NCI-H510A treated with DMSO at 0.1 percent for 48 hours (cell line): Measurements from ENCODE around the gene LCN12.
A peak's percentile ranks its signal among the peaks of the same experiment; 100 is the strongest.

ENCODE experiments used
- DNase-seq: peaks from one replicate; lab custom pipeline; 2025; lab: John Stamatoyannopoulos, UW

Gene LCN12

DNA sequence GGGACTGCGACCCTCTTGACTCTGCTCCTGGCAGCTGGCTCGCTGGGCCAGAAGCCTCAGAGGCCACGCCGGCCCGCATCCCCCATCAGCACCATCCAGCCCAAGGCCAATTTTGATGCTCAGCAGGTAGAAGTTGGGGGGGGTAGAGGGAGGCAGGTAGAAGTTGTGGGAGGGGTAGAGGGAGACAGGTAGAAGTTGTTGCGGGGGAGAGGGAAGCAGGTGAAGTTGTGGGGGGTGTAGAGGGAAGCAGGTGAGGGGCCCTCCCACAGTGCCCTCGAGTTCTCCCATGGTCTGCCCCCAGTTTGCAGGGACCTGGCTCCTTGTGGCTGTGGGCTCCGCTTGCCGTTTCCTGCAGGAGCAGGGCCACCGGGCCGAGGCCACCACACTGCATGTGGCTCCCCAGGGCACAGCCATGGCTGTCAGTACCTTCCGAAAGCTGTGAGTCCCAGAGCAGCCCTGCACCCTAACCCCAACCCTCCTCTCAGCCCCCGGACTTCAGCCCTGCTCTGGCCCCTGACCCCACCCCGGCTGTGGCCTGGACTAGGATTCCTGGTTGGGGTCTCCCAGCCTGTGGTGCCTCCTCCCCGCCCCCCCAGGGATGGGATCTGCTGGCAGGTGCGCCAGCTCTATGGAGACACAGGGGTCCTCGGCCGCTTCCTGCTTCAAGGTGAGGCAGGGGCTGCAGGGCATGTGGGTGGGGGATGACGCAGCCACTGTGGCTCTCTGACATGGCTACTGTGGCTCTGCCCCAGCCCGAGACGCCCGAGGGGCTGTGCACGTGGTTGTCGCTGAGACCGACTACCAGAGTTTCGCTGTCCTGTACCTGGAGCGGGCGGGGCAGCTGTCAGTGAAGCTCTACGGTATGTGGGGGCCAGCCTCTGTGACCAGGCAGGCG is 6.5 kb upstream of the LCN12 start:
- no peak for DNase-seq

DNA sequence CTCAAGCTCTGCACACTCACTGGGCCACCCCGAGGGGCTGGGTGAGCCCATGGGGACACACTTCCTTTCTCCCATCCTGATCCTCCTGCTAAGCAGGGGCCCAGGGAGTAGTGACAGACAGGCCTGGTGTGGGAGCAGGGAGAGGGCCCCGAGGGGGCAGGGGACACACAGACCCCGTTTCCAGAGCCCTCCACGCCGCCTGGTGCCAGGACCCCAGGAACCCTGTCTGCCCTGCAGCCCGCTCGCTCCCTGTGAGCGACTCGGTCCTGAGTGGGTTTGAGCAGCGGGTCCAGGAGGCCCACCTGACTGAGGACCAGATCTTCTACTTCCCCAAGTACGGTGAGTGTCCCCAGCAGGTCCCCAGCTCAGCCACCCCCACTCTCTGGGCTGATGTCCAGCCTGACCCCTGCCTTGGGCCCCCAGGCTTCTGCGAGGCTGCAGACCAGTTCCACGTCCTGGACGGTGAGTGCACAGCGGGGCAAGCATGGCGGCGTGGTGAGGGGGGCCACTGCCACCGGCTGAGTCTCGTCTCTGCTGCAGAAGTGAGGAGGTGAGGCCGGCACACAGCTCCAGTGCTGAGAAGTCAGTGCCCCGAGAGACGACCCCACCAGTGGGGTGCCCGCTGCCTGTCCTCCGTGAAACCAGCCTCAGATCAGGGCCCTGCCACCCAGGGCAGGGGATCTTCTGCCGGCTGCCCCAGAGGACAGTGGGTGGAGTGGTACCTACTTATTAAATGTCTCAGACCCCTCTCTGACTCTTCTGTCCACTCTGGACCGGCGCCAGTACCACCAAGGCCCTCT is 5.6 kb upstream of the LCN12 start:
- no peak for DNase-seq

DNA sequence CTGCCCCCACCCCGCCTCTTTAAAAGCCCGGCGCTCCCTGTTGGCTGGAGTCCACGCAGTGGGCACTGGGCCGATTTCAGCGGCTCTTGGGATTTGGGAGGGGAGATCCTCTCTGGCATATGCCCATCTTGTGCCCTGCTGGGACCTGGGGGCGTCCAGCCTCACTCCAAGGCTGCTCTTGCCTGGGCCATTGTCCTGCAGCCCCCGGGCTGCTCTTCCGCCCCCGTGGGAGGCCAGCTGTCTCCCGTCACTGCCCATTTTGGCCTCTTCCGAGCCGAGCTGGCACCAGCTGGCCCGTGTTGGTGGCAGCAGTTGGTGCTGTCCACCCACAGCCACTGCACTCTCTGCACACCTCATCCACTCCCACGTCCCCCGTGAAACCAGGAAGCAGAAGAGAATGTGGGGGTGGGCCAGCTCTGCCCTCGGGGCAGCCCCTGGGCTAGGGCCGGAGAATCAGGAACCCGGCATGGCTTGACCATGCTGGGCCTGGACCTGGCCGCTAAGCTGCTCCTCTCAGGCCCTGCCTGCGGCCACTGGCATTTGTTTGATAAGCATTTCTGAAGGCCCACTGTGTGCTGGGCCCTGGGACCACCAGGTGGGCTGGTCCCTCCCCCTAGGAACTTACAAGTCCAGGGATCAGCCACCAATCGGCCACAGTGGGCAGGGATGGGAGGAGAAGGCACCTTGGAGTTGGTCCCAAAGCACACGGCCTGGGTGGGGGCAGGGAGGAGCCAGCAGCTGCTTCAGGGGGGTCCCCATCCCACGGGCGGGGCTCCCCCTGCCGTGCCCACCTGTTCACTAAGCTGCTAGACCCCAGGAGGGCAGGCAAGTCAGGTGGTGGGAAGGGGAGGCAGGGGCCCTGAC is 4.8 kb upstream of the LCN12 start:
- no peak for DNase-seq

DNA sequence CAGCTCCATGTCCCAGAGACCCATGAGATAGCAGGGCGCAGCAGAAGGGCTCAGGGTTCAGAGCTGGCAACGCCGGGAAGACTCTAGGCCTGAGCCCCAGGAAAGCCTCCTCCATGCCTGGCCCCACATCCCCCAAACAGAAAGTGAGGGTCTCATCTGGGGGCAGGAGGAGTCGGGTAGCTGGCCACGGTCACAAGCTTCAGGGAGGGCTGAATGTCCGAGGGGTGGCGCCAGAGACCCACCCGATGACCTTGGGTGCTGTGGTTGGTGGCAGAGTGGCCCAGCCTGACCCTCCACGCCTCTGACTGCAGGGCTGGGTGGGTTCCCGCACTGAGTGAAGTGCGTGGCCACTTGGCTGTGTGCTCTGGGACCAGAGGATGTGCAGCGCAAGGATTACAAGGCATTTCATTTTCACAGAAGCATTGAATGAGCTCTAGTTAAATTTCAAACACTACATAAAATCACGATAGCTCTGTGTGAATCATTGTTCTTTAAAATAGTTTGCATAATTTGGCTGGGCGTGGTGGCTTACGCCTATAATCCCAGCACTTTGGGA is 4.0 kb upstream of the LCN12 start:
- DNase-seq, result peak; percentile 11

DNA sequence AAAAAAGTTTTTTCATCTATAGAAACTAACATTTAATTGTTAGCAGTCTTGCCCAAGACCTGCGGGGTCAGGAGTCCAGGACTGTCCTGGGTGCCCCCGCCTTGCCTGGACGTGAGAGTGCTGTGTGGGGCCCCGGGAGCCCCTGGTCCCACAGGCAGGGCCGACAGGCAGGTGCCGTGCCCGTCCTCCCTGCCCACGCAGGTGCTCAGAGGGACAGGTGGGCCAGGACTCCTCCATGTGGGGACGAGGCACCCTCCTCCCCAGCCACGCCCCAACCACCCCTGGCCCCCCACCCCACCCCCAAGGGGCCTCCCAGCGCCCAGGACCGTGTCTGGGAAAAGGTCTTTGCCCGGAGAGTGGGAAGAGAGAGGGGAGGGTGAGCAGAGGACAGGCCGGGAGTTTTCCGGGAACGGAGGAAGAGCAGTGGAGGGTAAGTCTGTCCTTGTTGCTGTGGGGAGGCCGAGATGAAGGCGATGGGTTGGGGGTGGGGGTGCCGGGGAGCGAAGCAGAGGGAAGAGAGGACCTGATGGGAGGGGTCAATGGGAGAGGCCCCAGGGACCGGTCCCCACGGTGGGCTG is 2.7 kb upstream of the LCN12 start:
- peak; percentile 16 for DNase-seq

DNA sequence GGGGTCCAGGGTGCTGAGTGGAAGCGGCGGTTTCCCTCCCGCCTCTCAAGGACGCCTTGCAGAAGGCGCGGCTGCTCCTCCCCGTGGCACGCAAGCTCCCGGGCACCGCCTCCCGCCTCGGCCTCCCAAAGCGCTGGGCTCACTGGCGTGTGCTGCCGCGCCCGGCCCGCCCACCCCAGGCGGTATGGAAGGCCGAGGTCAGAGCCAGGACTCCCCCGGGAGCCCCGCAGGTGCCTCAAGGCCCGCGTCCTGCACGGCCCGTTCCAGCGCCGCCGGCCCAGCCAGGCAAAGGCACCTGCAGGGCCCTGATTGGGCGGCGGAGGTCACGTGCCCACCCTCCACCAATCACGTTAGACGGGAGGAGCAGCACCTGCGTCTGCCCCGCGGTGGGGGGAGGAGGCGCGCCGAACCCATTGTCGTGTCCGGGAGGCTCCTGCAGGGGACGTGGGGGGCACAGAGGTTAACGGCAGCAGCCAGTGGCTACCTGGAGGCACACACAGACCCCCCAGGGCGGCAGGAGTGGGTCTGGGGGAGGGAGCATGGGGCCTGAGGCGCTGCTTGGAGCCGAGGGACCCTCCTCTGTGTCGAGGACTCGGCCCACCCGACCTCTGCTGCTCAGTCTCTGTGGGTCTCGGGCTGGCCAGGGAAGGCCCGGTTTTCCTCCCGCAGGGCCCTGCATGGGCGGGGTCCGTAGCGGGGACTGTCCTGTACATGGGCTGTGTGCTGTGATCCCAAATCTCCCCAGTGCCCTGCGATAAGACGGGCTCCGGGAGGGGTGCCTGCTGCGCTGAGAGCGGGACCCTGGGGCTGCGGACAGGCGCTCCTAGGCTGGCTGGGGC is 2.0 kb upstream of the LCN12 start:
- DNase-seq, result peak; percentile 93

DNA sequence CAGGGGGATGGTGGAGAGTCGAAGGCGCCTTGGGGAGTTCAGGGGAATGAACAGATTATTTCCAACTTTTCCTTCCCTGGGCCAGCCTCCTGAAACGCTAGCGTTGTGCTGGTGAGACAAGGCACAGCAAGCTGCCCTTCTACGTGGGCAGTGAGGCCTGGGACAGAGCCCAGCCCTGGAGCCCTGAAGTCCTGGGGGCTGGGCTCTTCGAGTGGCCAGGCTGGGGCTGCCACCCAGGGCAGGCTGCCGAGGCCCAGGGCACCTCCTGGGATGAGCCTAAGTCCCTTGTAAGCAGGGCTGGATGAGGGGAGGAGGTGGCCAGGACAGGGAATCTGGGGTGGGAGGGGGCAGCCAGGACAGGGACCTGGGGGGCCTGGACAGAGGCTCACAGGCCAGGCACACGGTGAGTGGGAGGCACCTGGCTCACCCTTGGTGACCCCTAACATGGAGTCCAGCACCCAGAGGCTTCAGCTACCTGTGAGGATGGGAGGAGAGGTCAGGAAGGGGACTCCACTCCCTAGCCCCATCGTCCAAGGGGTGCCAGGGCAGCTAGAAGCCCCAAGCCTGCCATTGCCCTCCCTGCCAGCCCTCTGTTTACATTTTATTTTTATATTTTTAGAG is 1.3 kb upstream of the LCN12 start:
- no peak for DNase-seq

DNA sequence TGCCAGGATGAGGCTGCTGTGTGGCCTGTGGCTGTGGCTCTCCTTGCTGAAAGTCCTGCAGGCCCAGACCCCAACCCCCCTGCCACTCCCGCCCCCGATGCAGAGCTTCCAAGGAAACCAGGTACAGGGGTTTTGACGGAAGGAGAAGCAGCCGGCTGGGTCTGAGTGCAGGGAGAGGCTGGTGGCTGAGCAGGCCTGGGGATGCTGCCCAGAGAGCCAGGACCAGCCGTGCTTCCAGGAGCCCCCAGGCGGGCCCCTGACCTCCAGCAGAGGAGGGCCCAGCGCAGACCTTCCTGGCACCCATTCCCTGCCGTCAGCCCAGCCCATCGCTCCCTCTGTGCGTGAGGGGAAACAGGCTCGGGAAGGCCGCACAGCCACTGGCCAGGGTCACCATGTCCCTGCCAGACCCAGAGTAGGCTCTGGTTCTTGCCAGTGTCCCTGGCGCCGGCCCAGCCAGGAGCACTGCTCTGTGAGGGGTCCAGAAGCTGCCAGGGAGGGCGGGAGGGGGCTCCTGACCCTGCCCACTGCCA is 313 bp downstream of the LCN12 start:
- DNase-seq, result no peak

DNA sequence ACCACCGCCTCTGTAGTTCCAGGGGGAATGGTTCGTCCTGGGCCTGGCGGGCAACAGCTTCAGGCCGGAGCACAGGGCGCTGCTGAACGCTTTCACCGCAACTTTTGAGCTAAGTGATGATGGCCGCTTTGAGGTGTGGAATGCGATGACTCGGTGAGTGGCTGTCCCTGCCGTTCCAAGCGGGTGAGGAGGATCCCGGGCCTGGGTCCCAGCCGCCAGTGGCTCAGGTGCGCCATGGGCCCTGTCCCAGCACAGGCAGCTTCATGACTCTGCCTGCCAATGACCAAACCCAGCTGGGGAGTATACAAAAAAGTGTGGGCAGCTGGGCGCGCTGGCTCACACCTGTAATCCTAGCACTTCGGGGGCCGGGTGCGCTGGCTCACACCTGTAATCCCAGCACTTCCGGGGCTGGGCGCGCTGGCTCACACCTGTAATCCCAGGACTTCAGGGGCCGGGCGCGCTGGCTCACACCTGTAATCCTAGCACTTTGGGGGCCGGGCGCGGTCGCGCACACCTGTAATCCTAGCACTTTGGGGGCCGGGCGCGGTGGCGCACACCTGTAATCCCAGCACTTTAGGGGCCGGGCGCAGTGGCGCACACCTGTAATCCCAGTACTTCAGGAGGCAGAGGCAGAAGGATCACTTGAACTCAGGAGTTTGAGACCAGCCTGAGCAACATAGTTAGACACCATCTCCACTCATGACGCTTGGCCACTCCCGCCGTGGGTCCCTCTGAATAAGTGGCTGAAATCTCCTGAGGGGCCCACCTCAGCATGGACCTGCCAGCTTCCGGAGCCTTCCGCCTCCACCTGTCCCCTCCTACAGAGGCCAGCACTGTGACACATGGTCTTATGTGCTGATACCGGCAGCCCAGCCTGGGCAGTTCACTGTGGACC is 1.1 kb downstream of the LCN12 start:
- no peak for DNase-seq

DNA sequence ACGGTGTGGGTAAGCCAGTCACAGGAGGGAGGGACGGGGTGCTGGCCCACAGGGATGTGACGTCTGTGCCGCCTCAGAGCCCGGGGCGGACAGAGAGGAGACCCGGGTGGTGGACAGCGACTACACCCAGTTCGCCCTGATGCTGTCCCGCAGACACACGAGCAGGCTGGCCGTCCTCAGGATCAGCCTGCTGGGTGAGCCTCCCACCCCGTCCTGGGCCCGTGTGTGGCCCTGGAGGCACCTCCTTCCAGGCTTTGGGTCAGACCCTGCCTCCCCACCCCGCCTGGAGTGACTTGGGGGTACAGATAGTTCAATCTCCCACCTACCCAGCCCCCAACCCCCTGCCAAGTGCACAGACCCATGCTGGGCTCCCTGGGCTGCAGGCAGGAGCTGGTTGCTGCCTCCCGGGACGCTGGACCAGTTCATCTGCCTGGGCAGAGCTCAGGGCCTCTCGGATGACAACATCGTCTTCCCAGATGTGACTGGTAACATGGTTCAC is 1.7 kb downstream of the LCN12 start:
- no peak for DNase-seq

DNA sequence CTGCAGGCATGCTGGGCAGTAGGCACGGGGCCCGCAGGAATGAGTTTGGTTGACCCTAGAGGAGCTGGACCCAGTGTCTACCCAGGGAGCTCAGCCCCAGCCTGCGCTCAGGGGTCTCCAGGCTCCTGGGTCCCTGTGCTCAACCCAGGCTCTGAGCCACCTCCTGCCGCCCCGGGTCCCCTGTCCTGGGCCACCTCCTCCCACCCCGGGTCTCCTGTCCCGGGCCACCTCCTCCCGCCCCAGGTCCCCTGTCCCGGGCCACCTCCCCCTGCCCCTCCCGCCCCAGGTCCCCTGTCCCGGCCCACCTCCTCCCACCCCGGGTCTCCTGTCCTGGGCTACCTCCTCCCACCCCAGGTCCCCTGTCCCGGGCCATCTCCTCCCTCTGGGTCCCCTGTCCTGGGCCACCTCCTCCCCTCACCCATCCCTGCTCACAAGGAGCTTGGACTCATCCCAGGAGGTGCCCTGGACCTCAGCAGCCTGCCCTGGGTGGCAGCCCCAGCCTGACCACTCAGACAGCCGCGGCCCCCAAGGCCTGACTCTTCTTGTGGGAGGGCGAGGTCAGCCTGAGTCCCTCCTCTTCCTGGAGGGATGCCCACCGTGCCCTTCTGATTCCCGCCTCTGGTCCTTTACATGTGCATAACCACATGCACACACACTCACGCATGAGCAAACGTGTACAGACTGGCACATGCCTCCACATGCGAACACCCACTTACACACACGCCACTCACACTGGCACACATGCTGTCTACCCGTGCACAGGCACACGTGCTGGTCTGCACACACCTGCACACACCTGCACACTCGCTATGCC is 2.4 kb downstream of the LCN12 start:
- no peak for DNase-seq

DNA sequence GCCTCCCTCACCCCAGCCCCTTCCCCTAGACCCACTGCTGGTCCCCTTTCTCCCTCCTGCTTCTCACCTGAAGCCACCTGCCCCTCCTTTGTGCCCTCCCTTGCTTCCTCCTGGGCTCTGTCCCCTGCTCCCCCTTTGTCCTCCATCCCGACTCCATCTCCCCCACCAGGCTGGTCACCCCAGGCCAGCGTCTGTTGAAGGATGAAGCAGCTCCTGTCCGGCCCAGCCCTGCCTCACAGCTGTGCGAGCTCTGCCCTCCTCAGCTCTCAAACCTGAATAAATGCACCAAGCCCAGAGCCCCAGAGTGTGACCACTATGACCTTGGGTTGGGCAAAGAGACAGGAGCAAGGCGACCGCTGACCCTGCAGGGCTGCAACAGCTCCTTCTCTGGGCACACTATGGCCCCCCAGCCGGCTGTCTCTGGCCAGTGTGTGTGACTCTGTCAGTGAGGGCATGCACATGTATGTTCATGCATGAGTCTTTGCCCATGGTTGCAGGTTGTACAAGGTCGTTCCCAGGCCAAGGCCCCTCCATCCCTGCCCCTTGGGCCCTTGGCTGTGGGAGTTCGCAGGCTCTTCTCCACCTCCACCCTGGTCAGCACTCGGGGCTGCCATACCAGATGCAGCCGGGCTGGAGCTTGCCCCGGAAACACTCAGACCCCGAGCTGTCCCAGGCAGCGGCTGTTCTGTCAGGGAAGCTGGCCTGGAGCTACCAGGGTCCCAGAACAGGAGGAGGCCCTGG is 3.3 kb downstream of the LCN12 start:
- DNase-seq, result no peak

DNA sequence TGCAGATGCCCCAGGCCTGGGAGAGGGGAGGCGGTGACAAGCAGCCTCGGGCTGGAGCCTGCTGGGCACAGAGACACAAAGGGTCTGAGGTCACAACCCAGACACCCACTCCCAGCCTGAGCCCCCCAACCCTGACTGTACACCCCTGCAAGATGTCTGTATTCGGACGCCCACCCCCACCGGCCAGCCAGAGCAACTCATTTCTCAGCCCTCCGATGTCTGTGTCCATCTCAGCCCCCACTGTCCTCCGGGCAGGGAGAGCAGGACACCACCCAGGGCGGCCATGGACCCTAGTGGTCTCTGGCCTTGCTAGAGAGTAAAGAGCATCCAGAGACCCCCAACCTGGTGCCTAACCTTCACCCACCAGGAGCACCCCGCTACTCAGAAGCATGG is 3.9 kb downstream of the LCN12 start:
- DNase-seq, result no peak

DNA sequence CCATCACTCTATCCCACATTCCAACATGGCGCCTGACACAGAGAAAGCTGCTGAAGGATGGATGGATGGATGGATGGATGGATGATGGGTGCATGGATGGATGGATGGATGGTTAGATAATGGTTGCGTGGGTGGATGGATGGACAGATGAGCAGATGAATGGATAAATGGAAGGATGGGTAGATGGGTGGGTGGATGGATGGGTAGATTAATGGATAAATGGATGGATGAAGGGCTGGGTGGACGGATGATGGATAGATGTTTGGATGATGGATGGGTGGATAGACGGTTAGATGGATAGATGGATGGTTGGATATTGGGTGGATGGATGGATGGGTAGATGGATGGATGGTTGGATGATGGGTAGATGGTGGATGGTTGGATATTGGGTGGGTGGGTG is 4.5 kb downstream of the LCN12 start:
- no peak for DNase-seq

DNA sequence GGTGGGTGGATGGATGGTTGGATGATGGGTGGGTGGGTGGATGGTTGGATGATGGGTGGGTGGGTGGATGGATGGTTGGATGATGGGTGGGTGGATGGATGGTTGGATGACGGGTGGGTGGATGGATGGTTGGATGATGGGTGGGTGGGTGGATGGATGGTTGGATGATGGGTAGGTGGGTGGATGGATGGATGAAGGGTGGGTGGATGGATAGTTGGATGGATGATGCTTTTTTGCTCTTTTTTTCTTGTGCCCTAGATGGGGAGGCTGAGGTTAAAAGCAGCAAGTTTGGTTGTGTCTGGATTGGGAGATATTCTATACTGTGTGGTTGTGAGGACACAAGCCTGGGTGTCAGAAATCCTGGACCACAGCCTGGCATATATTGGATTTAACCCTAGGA is 5.4 kb downstream of the LCN12 start:
- DNase-seq, result no peak

DNA sequence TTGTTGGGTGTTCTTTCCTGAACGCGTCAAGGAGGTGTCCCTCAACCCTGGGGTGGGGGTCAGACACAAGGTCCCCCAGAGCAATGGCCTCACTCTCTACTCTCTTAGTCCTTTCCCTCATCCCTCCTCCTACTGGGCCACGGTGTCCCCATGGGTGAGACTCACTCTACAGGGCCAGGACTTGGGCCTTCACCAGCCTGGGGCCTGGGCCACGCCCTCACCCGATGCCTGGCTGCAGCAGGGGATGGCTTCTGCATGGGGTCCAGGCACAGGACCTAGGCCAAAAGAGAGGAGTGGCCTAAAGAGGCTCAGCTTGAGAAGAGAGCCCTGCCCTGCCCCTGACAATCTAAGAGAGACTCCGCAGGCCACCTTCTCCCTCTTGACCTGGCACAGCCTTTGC is 5.8 kb downstream of the LCN12 start:
- no peak for DNase-seq

DNA sequence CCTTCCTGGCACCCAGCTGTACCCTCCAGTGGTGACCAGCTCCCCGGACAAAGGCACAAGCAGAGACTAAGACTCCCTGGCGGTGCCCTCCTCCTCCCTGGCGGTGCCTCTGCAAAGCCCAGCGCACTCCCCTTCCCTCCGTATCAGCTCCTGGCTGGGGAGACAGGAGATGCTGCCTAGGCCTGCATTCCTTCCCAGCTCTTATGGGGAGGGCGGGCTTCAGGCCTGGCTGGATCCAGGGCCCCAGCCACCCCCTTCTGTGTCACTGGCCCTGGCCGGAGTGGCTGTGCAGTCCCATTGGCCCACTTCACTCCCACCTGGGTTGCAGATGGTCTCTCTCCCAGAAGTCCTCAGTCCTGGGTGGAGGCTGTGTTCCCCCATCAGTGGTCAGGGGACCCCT is 6.4 kb downstream of the LCN12 start:
- DNase-seq, result no peak
